Measurements from ENCODE around the gene SDK1. TPM values are rescaled to one million over a fixed set of nuclear protein-coding genes. Genes with fewer than 3 reads are reported as not detected.

Gene SDK1
- total RNA-seq, 1 experiment from 2014 or later: 20.0 TPM

GRCh38 chr7:3345699-3346481 lies 44.8 kb downstream of the SDK1 start:
- H3K27me3 Mint-ChIP-seq (ENCODE audit: unreplicated experiment): no peaks in the 10 kb centered on the region
- H3K4me1 Mint-ChIP-seq (ENCODE audit: low read depth, unreplicated experiment): no peaks in the 10 kb centered on the region
- H3K4me3 Mint-ChIP-seq (ENCODE audit: low read depth, unreplicated experiment): no peak overlapping the region
- no peak overlapping the region for H3K27ac Mint-ChIP-seq (ENCODE audit: unreplicated experiment)
- H3K36me3 Mint-ChIP-seq (ENCODE audit: insufficient read depth, unreplicated experiment): no peaks in the 10 kb centered on the region
- no TSS peak for BruUV-seq (replicated peaks)
- CTCF ChIA-PET: interaction anchor here (1.1 to 1.4 kb wide), 2 partner anchors 9 to 106 kb away, joined by 3 to 4 read pairs; no protein-coding TSS in a partner anchor
- H3K9me3 Mint-ChIP-seq (ENCODE audit: low read depth, unreplicated experiment): no peaks in the 10 kb centered on the region
- DNase-seq: no peak
- intact Hi-C loops (cut with micrococcal nuclease; ENCODE audit: unreplicated experiment): no loop called here
- no peak for TF ChIP-seq CTCF (IDR thresholded peaks at IDR 0.05; ENCODE audit: unreplicated experiment)

GRCh38 chr7:3349126-3349525 lies 48.1 kb downstream of the SDK1 start:
- no peaks in the 10 kb centered on the region for H3K27me3 Mint-ChIP-seq (ENCODE audit: unreplicated experiment)
- H3K4me1 Mint-ChIP-seq (ENCODE audit: low read depth, unreplicated experiment): no peaks in the 10 kb centered on the region
- no peak overlapping the region for H3K27ac Mint-ChIP-seq (ENCODE audit: unreplicated experiment)
- no peak for DNase-seq
- intact Hi-C loops (cut with micrococcal nuclease; ENCODE audit: unreplicated experiment): no loop called here
- no peaks in the 10 kb centered on the region for H3K9me3 Mint-ChIP-seq (ENCODE audit: low read depth, unreplicated experiment)
- no TSS peak for BruUV-seq (replicated peaks)
- no peak for TF ChIP-seq CTCF (IDR thresholded peaks at IDR 0.05; ENCODE audit: unreplicated experiment)
- no peak overlapping the region for H3K4me3 Mint-ChIP-seq (ENCODE audit: low read depth, unreplicated experiment)
- CTCF ChIA-PET: no interaction called here
- no peaks in the 10 kb centered on the region for H3K36me3 Mint-ChIP-seq (ENCODE audit: insufficient read depth, unreplicated experiment)

GRCh38 chr7:3356173-3356572 lies 55.1 kb downstream of the SDK1 start:
- CTCF ChIA-PET: interaction anchor here (0.7 kb wide), 1 partner anchor 1200 kb away, joined by 4 read pairs; no protein-coding TSS in a partner anchor
- Mint-ChIP-seq H3K36me3 (ENCODE audit: insufficient read depth, unreplicated experiment) (no peaks in the 10 kb centered on the region), H3K9me3 (ENCODE audit: low read depth, unreplicated experiment) (peaks cover 3% of the 10 kb centered on the region), H3K27ac (ENCODE audit: unreplicated experiment) (no peak overlapping the region), H3K4me1 (ENCODE audit: low read depth, unreplicated experiment) (no peaks in the 10 kb centered on the region), H3K27me3 (ENCODE audit: unreplicated experiment) (no peaks in the 10 kb centered on the region), H3K4me3 (ENCODE audit: low read depth, unreplicated experiment) (no peak overlapping the region)
- intact Hi-C loops (cut with micrococcal nuclease; ENCODE audit: unreplicated experiment): no loop called here
- no TSS peak for BruUV-seq (replicated peaks)
- no peak for DNase-seq
- TF ChIP-seq CTCF (IDR thresholded peaks at IDR 0.05; ENCODE audit: unreplicated experiment): no peak

GRCh38 chr7:3358991-3359390 lies 57.9 kb downstream of the SDK1 start:
- no peak for TF ChIP-seq CTCF (IDR thresholded peaks at IDR 0.05; ENCODE audit: unreplicated experiment)

More at GRCh38 chr7:3358991-3359390, 57.9 kb downstream of the SDK1 start:
- Mint-ChIP-seq H3K36me3 (ENCODE audit: insufficient read depth, unreplicated experiment) (no peaks in the 10 kb centered on the region), H3K9me3 (ENCODE audit: low read depth, unreplicated experiment) (peaks cover 3% of the 10 kb centered on the region), H3K4me1 (ENCODE audit: low read depth, unreplicated experiment) (no peaks in the 10 kb centered on the region), H3K27me3 (ENCODE audit: unreplicated experiment) (no peaks in the 10 kb centered on the region), H3K4me3 (ENCODE audit: low read depth, unreplicated experiment) (no peak overlapping the region), H3K27ac (ENCODE audit: unreplicated experiment) (no peak overlapping the region)
- CTCF ChIA-PET: no interaction called here
- intact Hi-C loops (cut with micrococcal nuclease; ENCODE audit: unreplicated experiment): no loop called here
- DNase-seq: no peak
- BruUV-seq (replicated peaks): no TSS peak
